Central memory CD4-positive, alpha-beta T cell (primary cell): ENCODE data around the gene NXT1.
"Not testable (repeated sequence)": the region's sequence is repeated elsewhere in the genome, so short reads cannot be mapped to it uniquely, and the experiment has no call there.

Experiments used
- DNase-seq: peaks from one replicate; pipeline ENCODE4 v3.0.0; 2022

NXT1 gene

GRCh38 chr20:23331450-23332350 is 18.9 kb upstream of the NXT1 start:
- DNase-seq, result no peak

GRCh38 chr20:23332467-23332866 is 18.1 kb upstream of the NXT1 start:
- no peak for DNase-seq

- DNase-seq, result no peak
These were observed 16.5 kb upstream of the NXT1 start for GRCh38 chr20:23334111-23334510.

- no peak for DNase-seq
These were observed 15.1 kb upstream of the NXT1 start for GRCh38 chr20:23335521-23335920.

- DNase-seq, result no peak
These were observed 14.1 kb upstream of the NXT1 start for GRCh38 chr20:23336476-23336875.

- DNase-seq, result no peak
These were observed 13.3 kb upstream of the NXT1 start for GRCh38 chr20:23337312-23337711.

- DNase-seq, result no peak
These were observed 10.6 kb upstream of the NXT1 start for GRCh38 chr20:23339986-23340385.

- DNase-seq, result no peak
These were observed 10.1 kb upstream of the NXT1 start for GRCh38 chr20:23340524-23340923.

- no peak for DNase-seq
These were observed 9.5 kb upstream of the NXT1 start for GRCh38 chr20:23341073-23341472.

- no peak for DNase-seq
These were observed 7.0 kb upstream of the NXT1 start for GRCh38 chr20:23343590-23343989.

- no peak for DNase-seq
These were observed 6.3 kb upstream of the NXT1 start for GRCh38 chr20:23344336-23344735.

- DNase-seq, result no peak
These were observed 4.6 kb upstream of the NXT1 start for GRCh38 chr20:23346002-23346401.

- DNase-seq, result no peak
These were observed 2.8 kb upstream of the NXT1 start for GRCh38 chr20:23347791-23348190.

- DNase-seq, result not testable (repeated sequence)
These were observed 2.1 kb upstream of the NXT1 start for GRCh38 chr20:23348510-23348909.

- DNase-seq, result no peak
These were observed 1.0 kb upstream of the NXT1 start for GRCh38 chr20:23349338-23350195.

GRCh38 chr20:23350904-23351838 is 580 bp downstream of the NXT1 start:
- peak; percentile 56 for DNase-seq

- no peak for DNase-seq
These were observed 5.6 kb downstream of the NXT1 start for GRCh38 chr20:23356203-23356602.

- DNase-seq, result peak; percentile 99
These were observed 7.4 kb downstream of the NXT1 start for GRCh38 chr20:23357767-23358562.

GRCh38 chr20:23358563-23358906 is 7.9 kb downstream of the NXT1 start:
- DNase-seq, result no peak

GRCh38 chr20:23358923-23359593 is 8.5 kb downstream of the NXT1 start:
- no peak for DNase-seq

GRCh38 chr20:23360531-23360930 is 9.9 kb downstream of the NXT1 start:
- DNase-seq, result no peak
